ENCODE data around the gene AFF3. TPM values are rescaled to one million over a fixed set of nuclear protein-coding genes. Genes with fewer than 3 reads are reported as not detected.

AFF3 gene
- total RNA-seq, 5 donors from 2014 or later (not counting 1 experiment from before 2014, with no cell fraction given) = 9.9 to 23.5 (median 11.5) TPM

DNA sequence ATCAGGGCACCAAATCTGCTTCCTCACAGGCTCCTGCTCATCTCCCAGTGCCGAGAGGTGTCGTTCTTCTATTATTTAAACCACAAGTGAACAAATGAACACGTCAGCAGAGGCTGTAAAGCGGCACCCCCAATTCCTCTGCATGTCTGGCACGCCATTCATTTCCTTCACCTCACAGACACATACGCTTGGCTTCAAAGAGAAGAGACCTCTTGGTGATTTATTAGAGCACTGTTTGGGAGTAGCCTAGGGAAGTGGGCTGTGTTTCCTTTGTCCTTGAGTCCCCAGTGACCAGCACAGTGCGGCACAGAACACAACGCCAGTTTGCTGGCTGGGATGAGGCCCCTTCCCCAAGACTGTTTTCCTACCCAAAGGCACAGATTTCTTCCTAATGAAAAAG, 468.3 kb downstream of the AFF3 start:
- no peaks in the 10 kb centered on the region for H3K27me3 Mint-ChIP-seq
- no peak overlapping the region for H3K4me3 Mint-ChIP-seq
- Histone ChIP-seq H3K4me3 (ENCODE audit: control insufficient read depth in 1 of 2, extremely low read depth in 1 of 2, low read length in 1 of 2) (no peak overlapping the region), H3K36me3 (ENCODE audit: control insufficient read depth in 2 of 2, extremely low read depth in 1 of 2, insufficient read depth in 1 of 2, low read length in 1 of 2) (no peaks in the 10 kb centered on the region), H3K9me3 (no peaks in the 10 kb centered on the region), H3K27ac (ENCODE audit: low read length) (no peak overlapping the region), H3K27me3 (replicated peaks in 1 of 2; ENCODE audit: control insufficient read depth in 2 of 2, extremely low read depth in 1 of 2, insufficient read depth in 2 of 2, low read length in 1 of 2) (peaks cover 0 to 2% of the 10 kb centered on the region in 2 experiments), H3K4me1 (ENCODE audit: control insufficient read depth in 1 of 2, extremely low read depth in 1 of 2, insufficient read depth in 2 of 2, low read length in 2 of 2) (no peaks in the 10 kb centered on the region)
- H3K4me1 Mint-ChIP-seq = peaks cover 0 to 3% (median 0%) of the 10 kb centered on the region in 3 donors
- WGBS (ENCODE audit: insufficient coverage) = no CpG with 5 or more reads among the region's 8 CpGs
- no peak overlapping the region for H3K27ac Mint-ChIP-seq
- ChIA-PET CTCF (no interaction called here), POLR2A (no interaction called here)
- peaks cover 7% of the 10 kb centered on the region for H3K36me3 Mint-ChIP-seq
- ATAC-seq (replicated peaks in 1 of 4) (no peak), DNase-seq (no peak)
- no peaks in the 10 kb centered on the region for H3K9me3 Mint-ChIP-seq

DNA sequence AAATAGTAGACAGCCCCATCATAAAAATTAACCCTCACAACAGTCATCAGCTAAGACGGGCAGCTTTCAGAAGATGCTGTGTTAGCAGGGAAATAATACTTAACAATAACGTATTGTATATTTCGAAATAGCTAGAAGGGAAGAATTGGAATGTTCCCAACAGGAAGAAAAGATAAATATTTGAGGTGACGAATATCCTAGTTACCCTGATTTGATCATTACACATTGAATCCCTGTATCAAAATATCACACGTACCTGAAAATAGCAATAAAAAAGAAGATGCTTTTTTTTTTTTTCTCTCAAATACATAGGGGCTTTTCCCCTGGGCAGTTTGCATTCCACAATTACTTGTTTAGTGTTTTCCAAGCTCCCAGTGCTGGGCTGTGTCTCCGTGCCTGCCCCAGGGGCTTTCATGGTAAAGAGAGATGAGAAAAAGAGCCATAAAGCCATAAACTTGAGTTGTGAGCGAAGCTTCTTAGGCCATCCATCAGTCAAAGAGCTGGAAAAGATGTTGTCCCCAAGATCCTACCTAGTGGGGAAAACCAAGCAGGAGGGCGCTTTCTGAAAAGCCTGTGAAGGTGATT, 469.5 kb downstream of the AFF3 start:
- no peak overlapping the region for H3K27ac Mint-ChIP-seq
- H3K9me3 Mint-ChIP-seq = no peaks in the 10 kb centered on the region
- peaks cover 9% of the 10 kb centered on the region for H3K36me3 Mint-ChIP-seq
- no peak overlapping the region for H3K4me3 Mint-ChIP-seq
- H3K4me1 Mint-ChIP-seq = peaks cover 0 to 3% (median 0%) of the 10 kb centered on the region in 3 donors
- no peaks in the 10 kb centered on the region for H3K4me1 ChIP-seq (ENCODE audit: control insufficient read depth in 1 of 2, extremely low read depth in 1 of 2, insufficient read depth in 2 of 2, low read length in 2 of 2)
- H3K27ac ChIP-seq (ENCODE audit: low read length) = no peak overlapping the region
- no peaks in the 10 kb centered on the region for H3K9me3 ChIP-seq
- ATAC-seq (replicated peaks in 1 of 4) (no peak), DNase-seq (no peak)
- H3K36me3 ChIP-seq (ENCODE audit: control insufficient read depth in 2 of 2, extremely low read depth in 1 of 2, insufficient read depth in 1 of 2, low read length in 1 of 2) = no peaks in the 10 kb centered on the region
- CTCF ChIA-PET = no interaction called here
- H3K27me3 ChIP-seq (replicated peaks in 1 of 2; ENCODE audit: control insufficient read depth in 2 of 2, extremely low read depth in 1 of 2, insufficient read depth in 2 of 2, low read length in 1 of 2) = peaks cover 0 to 2% of the 10 kb centered on the region in 2 experiments
- no peak overlapping the region for H3K4me3 ChIP-seq (ENCODE audit: control insufficient read depth in 1 of 2, extremely low read depth in 1 of 2, low read length in 1 of 2)
- 82% methylated on average over 2 of the region's 8 CpGs for WGBS (ENCODE audit: insufficient coverage)
- no peaks in the 10 kb centered on the region for H3K27me3 Mint-ChIP-seq
- POLR2A ChIA-PET = interaction anchor here in 1 of 2 donors (0.7 kb wide), 1 partner anchor 37 kb away, joined by 4 read pairs; no protein-coding TSS in a partner anchor

DNA sequence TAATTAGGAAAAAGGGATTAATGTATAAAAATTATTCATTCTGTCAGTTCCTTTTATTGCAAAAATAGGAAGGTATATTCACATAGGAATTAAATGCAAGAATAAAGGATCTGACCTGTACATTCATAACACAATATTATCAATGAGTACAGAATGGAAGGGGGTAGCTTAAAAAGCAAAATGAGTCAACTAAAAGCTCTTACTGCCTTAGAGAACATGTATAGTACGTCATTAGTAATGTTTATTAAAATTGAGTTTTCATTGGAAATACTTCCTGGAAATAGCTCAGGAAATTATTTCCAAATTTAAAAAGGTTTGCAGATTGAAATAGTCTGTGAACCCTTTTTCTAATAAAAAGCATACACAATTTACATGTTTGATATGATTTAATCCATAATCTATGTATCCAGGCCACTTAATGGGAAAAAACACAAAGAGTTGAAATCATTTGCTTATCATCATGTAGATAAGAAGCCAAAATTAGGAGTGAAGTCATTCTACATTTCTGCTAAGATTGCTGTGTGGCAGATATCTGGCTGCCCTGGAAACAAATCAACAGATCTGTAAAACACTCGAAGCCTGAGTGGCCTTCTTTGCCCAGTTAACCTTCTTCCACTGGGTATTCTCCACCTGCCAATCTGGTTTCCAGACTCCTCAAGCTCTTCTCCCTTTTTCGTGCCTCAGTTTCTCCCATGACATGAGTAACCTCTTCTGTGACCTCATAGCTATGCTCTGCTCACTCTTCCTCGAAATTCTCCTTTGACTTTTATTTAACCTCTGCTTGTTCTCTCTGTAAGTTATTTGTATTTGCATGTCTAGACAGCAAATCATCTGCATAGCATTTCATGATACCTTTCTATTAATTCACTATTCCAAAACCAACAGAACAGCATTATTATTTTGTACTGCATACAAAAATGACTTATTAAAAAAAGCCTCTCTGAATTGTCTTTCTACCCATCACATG, 471.3 kb downstream of the AFF3 start:
- H3K27ac ChIP-seq (ENCODE audit: low read length) = no peak overlapping the region
- ChIA-PET CTCF (no interaction called here), POLR2A (interaction anchor here in 1 of 2 donors (0.6 kb wide), 1 partner anchor 13 kb away, joined by 6 read pairs; no protein-coding TSS in a partner anchor)
- H3K27me3 ChIP-seq (replicated peaks in 1 of 2; ENCODE audit: control insufficient read depth in 2 of 2, extremely low read depth in 1 of 2, insufficient read depth in 2 of 2, low read length in 1 of 2) = peaks cover 0 to 1% of the 10 kb centered on the region in 2 experiments
- H3K9me3 ChIP-seq = no peaks in the 10 kb centered on the region
- Mint-ChIP-seq H3K4me3 (no peak overlapping the region), H3K4me1 (peaks cover 0 to 3% (median 0%) of the 10 kb centered on the region in 3 donors), H3K36me3 (peaks cover 13% of the 10 kb centered on the region), H3K27ac (no peak overlapping the region), H3K27me3 (no peaks in the 10 kb centered on the region), H3K9me3 (no peaks in the 10 kb centered on the region)
- WGBS (ENCODE audit: insufficient coverage) = 74% methylated on average over 2 of the region's 4 CpGs
- DNase-seq (no peak), ATAC-seq (replicated peaks in 1 of 4) (no peak)
- H3K36me3 ChIP-seq (ENCODE audit: control insufficient read depth in 2 of 2, extremely low read depth in 1 of 2, insufficient read depth in 1 of 2, low read length in 1 of 2) = no peaks in the 10 kb centered on the region
- H3K4me3 ChIP-seq (ENCODE audit: control insufficient read depth in 1 of 2, extremely low read depth in 1 of 2, low read length in 1 of 2) = no peak overlapping the region
- H3K4me1 ChIP-seq (ENCODE audit: control insufficient read depth in 1 of 2, extremely low read depth in 1 of 2, insufficient read depth in 2 of 2, low read length in 2 of 2) = no peaks in the 10 kb centered on the region

DNA sequence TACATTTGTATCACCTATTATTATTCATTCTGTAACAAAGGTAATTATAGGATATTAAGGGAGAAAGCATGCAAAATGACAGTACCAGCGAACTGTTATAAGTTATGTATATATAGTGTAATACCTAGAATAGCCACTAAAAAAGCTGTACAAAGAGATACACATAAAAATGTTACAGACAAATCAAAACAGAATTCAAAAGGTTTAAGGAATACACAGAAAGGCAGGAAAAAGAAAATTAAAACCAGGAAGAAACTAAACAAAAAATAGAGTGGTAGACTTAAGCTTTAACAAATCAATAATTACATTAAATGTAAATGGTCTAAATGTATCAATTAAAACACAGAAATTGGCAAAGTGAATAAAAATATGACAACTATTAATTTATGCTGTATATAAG, 476.1 kb downstream of the AFF3 start:
- WGBS (ENCODE audit: insufficient coverage) = no CpG with 5 or more reads among the region's 1 CpG
- H3K4me3 ChIP-seq (ENCODE audit: control insufficient read depth in 1 of 2, extremely low read depth in 1 of 2, low read length in 1 of 2) = no peak overlapping the region
- H3K9me3 ChIP-seq = no peaks in the 10 kb centered on the region
- POLR2A ChIA-PET = no interaction called here
- H3K27ac Mint-ChIP-seq = no peak overlapping the region
- DNase-seq (no peak), ATAC-seq (replicated peaks in 1 of 4) (no peak)
- H3K4me1 ChIP-seq (ENCODE audit: control insufficient read depth in 1 of 2, extremely low read depth in 1 of 2, insufficient read depth in 2 of 2, low read length in 2 of 2) = no peaks in the 10 kb centered on the region
- peaks cover 0 to 14% (median 0%) of the 10 kb centered on the region in 3 donors for H3K9me3 Mint-ChIP-seq
- H3K27ac ChIP-seq (ENCODE audit: low read length) = no peak overlapping the region
- no peaks in the 10 kb centered on the region for H3K36me3 ChIP-seq (ENCODE audit: control insufficient read depth in 2 of 2, extremely low read depth in 1 of 2, insufficient read depth in 1 of 2, low read length in 1 of 2)
- H3K36me3 Mint-ChIP-seq = peaks cover 28% of the 10 kb centered on the region
- no peak overlapping the region for H3K4me3 Mint-ChIP-seq
- no peaks in the 10 kb centered on the region for H3K4me1 Mint-ChIP-seq
- no peaks in the 10 kb centered on the region for H3K27me3 ChIP-seq (replicated peaks in 1 of 2; ENCODE audit: control insufficient read depth in 2 of 2, extremely low read depth in 1 of 2, insufficient read depth in 2 of 2, low read length in 1 of 2)
- peaks cover 0 to 3% of the 10 kb centered on the region in 2 donors for H3K27me3 Mint-ChIP-seq
- CTCF ChIA-PET = no interaction called here

DNA sequence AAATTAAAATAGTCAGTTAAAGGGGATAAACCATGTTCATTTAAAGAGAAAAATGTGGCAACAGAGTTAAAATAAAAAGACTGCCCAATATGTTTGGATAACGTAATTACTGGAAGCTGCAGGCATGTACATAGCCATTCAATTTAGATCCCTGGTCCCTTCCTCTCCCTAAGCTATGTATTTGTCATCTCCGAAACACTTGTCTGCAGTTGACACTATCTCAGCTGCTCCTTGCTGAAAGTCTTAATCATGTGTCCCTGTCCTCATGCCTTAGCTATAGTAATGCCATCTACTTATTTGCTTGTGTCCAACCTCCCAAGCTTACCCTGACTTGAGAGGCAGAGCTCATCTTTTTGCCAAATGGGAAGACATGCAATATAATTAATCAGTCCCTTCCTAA, 478.7 kb downstream of the AFF3 start:
- H3K27ac ChIP-seq (ENCODE audit: low read length) = no peak overlapping the region
- no peak for ATAC-seq (replicated peaks in 1 of 4)
- POLR2A ChIA-PET = interaction anchor here in 1 of 2 donors (0.7 kb wide), 1 partner anchor 24 kb away, joined by 3 read pairs; no protein-coding TSS in a partner anchor
- CTCF ChIA-PET = no interaction called here
- no peak overlapping the region for H3K27ac Mint-ChIP-seq
- H3K4me3 ChIP-seq (ENCODE audit: control insufficient read depth in 1 of 2, extremely low read depth in 1 of 2, low read length in 1 of 2) = no peak overlapping the region
- DNase-seq = no peak
- no peaks in the 10 kb centered on the region for H3K27me3 ChIP-seq (replicated peaks in 1 of 2; ENCODE audit: control insufficient read depth in 2 of 2, extremely low read depth in 1 of 2, insufficient read depth in 2 of 2, low read length in 1 of 2)
- no peaks in the 10 kb centered on the region for H3K9me3 ChIP-seq
- no peak overlapping the region for H3K4me3 Mint-ChIP-seq
- H3K36me3 ChIP-seq (ENCODE audit: control insufficient read depth in 2 of 2, extremely low read depth in 1 of 2, insufficient read depth in 1 of 2, low read length in 1 of 2) = no peaks in the 10 kb centered on the region
- peaks cover 0 to 14% (median 0%) of the 10 kb centered on the region in 3 donors for H3K9me3 Mint-ChIP-seq
- WGBS (ENCODE audit: insufficient coverage) = 94% methylated on average over 2 of the region's 2 CpGs
- H3K27me3 Mint-ChIP-seq = peaks cover 0 to 3% of the 10 kb centered on the region in 2 donors
- H3K36me3 Mint-ChIP-seq = peaks cover 22% of the 10 kb centered on the region
- H3K4me1 ChIP-seq (ENCODE audit: control insufficient read depth in 1 of 2, extremely low read depth in 1 of 2, insufficient read depth in 2 of 2, low read length in 2 of 2) = no peaks in the 10 kb centered on the region
- H3K4me1 Mint-ChIP-seq = no peaks in the 10 kb centered on the region

DNA sequence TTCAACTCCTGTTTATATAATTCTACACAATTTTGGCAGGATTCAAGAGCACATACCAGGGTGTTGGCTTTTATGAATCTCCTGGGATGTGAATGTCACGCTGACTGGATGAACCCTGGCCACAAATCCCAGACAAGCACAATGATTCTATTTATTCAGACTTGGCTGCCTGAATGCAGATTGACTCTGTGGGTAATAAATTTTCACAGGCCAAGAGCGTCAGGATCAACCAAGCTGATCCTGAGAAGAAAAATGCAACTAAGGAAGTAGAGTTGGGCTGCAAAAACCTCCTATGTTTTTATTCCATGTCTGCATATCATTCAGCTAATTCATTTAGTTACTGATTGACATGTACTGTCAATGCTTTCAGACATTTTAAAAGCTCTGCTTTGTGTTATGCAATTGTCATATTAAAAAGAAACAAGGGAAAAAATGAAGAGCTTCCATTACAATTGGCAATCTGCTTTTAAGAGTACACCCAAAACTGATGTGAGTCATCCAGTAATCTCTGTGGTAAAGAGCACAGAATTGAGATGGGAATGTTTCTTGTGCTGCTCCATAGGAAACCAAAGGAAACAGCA, 479.5 kb downstream of the AFF3 start:
- ATAC-seq (replicated peaks in 1 of 4) (no peak), DNase-seq (no peak)
- no peaks in the 10 kb centered on the region for H3K4me1 ChIP-seq (ENCODE audit: control insufficient read depth in 1 of 2, extremely low read depth in 1 of 2, insufficient read depth in 2 of 2, low read length in 2 of 2)
- no peak overlapping the region for H3K4me3 ChIP-seq (ENCODE audit: control insufficient read depth in 1 of 2, extremely low read depth in 1 of 2, low read length in 1 of 2)
- no peak overlapping the region for H3K4me3 Mint-ChIP-seq
- ChIA-PET CTCF (no interaction called here), POLR2A (no interaction called here)
- no peak overlapping the region for H3K27ac ChIP-seq (ENCODE audit: low read length)
- H3K36me3 Mint-ChIP-seq = peaks cover 22% of the 10 kb centered on the region
- no peaks in the 10 kb centered on the region for H3K9me3 ChIP-seq
- H3K27me3 Mint-ChIP-seq = peaks cover 0 to 3% of the 10 kb centered on the region in 2 donors
- no peaks in the 10 kb centered on the region for H3K4me1 Mint-ChIP-seq
- H3K9me3 Mint-ChIP-seq = peaks cover 0 to 14% (median 0%) of the 10 kb centered on the region in 3 donors
- 80% methylated on average over 1 of the region's 2 CpGs for WGBS (ENCODE audit: insufficient coverage)
- no peaks in the 10 kb centered on the region for H3K36me3 ChIP-seq (ENCODE audit: control insufficient read depth in 2 of 2, extremely low read depth in 1 of 2, insufficient read depth in 1 of 2, low read length in 1 of 2)
- H3K27ac Mint-ChIP-seq = no peak overlapping the region
- no peaks in the 10 kb centered on the region for H3K27me3 ChIP-seq (replicated peaks in 1 of 2; ENCODE audit: control insufficient read depth in 2 of 2, extremely low read depth in 1 of 2, insufficient read depth in 2 of 2, low read length in 1 of 2)

Measured in T-cell (primary cell).